A375 (cell line): ENCODE measurements around the gene ZFP90. TPM values are rescaled to one million over a fixed set of nuclear protein-coding genes. Genes with fewer than 3 reads are reported as not detected.

Experiments used
- small RNA-seq: library from RNA; depleted of rRNA; stranded (forward); fragments of <200 nt; gene quantifications from one replicate; pipeline ENCODE3, GENCODE V24; 2014
- total RNA-seq: library from RNA; depleted of rRNA; stranded (reverse); fragments of >200 nt; shearing (Covaris generic); gene quantifications from 2 replicates; pipeline ENCODE4 v1.2.3, GENCODE V29; 2014; rRNA removed

The ZFP90 gene
- 13.6 and 18.6 TPM in 2 replicates for total RNA-seq

GRCh38 chr16:68538880-68539701 lies at the start of gene ZFP90:
Gene ZFP90, plus strand, starts transcription at chr16:68539291. Its CDS starts 502 bp downstream, at chr16:68539793.

Small RNA genes within 50 kb of the gene (small RNA-seq; reads per million reads assigned to genes)
- not detected for gene RNU4-36P

Other genes starting within 250 kb of the ZFP90 start
- gene SLC7A6OS, start 228.3 kb upstream of the ZFP90 start, total RNA-seq = 20.5 and 24.8 TPM in 2 replicates
- 67.6 and 79.4 TPM in 2 replicates for gene PRMT7, start 228.3 kb upstream of the ZFP90 start, total RNA-seq
- 0.19 and 0.53 TPM in 2 replicates for gene SMPD3, start 90.8 kb upstream of the ZFP90 start, total RNA-seq
- 1.2 and 2.0 TPM in 2 replicates for gene CDH3, start 106.0 kb downstream of the ZFP90 start, total RNA-seq
- 0.08 TPM in 1 of 2 replicates, not detected in the other for gene CDH1, start 198.0 kb downstream of the ZFP90 start, total RNA-seq